ENCODE measurements around the gene RIMKLA. TPM values are rescaled to one million over a fixed set of nuclear protein-coding genes. Genes with fewer than 3 reads are reported as not detected.
A peak's percentile ranks its signal among the peaks of the same experiment; 100 is the strongest.

Gene RIMKLA
- total RNA-seq (1 to 10 TPM; 1.0 to 1.2 (median 1.1) TPM), polyA plus RNA-seq (under 1 TPM; 0.12 to 0.70 (median 0.30) TPM)
- long read RNA-seq, donor 1, full-length matches to known transcripts = 1 of 1 reads
- long read RNA-seq, donor 1, partial matches to known transcripts = 0 of 1 reads
- long read RNA-seq, donor 1, other reads (novel, unspliced or antisense) = 0 of 1 reads
- long read RNA-seq, donor 2, full-length matches to known transcripts = 2 of 4 reads
- long read RNA-seq, donor 2, partial matches to known transcripts = 0 of 4 reads
- long read RNA-seq, donor 2, other reads (novel, unspliced or antisense) = 2 of 4 reads

- WGBS, 3 donors = 0% methylated on average over 66 to 101 of the region's 101 CpGs
- Histone ChIP-seq H3K4me1 (no peaks in the 10 kb centered on the region), H3K27me3 (ENCODE audit: insufficient read depth in 3 of 3, low read length in 2 of 3) (peaks cover 0 to 31% (median 6%) of the 10 kb centered on the region in 3 donors), H3K36me3 (ENCODE audit: insufficient read depth in 1 of 2, low read depth in 1 of 2) (no peaks in the 10 kb centered on the region), H3K9me3 (no peaks in the 10 kb centered on the region), H3K4me3 (peak within 1 kb of the TSS; percentile 71), H3K27ac (no peak within 1 kb of the TSS)
- no peak for TF ChIP-seq CTCF (IDR thresholded peaks at IDR 0.05)
- intact Hi-C loops (cut with DNase I) = no loop called here
- ATAC-seq (peak; percentile 93 to 98 (median 95)), DNase-seq (peak; percentile 57 to 73)
Observed at GRCh38 chr1:42380586-42381279, at the start of gene RIMKLA. Gene RIMKLA (plus strand): TSS chr1:42380792. CDS start chr1:42380935, 143 bp downstream.

GRCh38 chr1:42332877-42333276 is 47.7 kb upstream of the RIMKLA start:
- DNase-seq (no peak), ATAC-seq (no peak)
- H3K9me3 ChIP-seq = no peaks in the 10 kb centered on the region
- no peaks in the 10 kb centered on the region for H3K36me3 ChIP-seq (ENCODE audit: insufficient read depth in 1 of 2, low read depth in 1 of 2)
- H3K4me3 ChIP-seq = peak overlapping the region; percentile 97
- H3K27me3 ChIP-seq (ENCODE audit: insufficient read depth in 3 of 3, low read length in 2 of 3) = no peaks in the 10 kb centered on the region
- intact Hi-C loops (cut with DNase I) = loop anchor here in 1 of 2 donors (10.0 kb wide), 1 partner anchor 158 kb away; no protein-coding TSS in a partner anchor
- H3K27ac ChIP-seq = peak overlapping the region; percentile 98
- peaks cover 49% of the 10 kb centered on the region for H3K4me1 ChIP-seq
- TF ChIP-seq CTCF (IDR thresholded peaks at IDR 0.05) = no peak
- 64 to 74% (median 65%) methylated on average over 6 of the region's 6 CpGs for WGBS, 3 donors

- Histone ChIP-seq H3K27ac (peak overlapping the region; percentile 98), H3K27me3 (ENCODE audit: insufficient read depth in 3 of 3, low read length in 2 of 3) (no peaks in the 10 kb centered on the region), H3K36me3 (ENCODE audit: insufficient read depth in 1 of 2, low read depth in 1 of 2) (no peaks in the 10 kb centered on the region), H3K4me3 (peak overlapping the region; percentile 97), H3K4me1 (peaks cover 49% of the 10 kb centered on the region), H3K9me3 (no peaks in the 10 kb centered on the region)
- DNase-seq = no peak
- no peak for TF ChIP-seq CTCF (IDR thresholded peaks at IDR 0.05)
- intact Hi-C loops (cut with DNase I) = loop anchor here (2.0 to 10.0 kb wide), 2 partner anchors 123 to 159 kb away; partner anchors contain the start of genes PPCS (in 1 of the 2) and ZMYND12 (in 1 of the 2)
- ATAC-seq = no peak
- WGBS, 3 donors = 2 to 6% (median 3%) methylated on average over 6 of the region's 6 CpGs
Observed at GRCh38 chr1:42333662-42334239, 46.8 kb upstream of the RIMKLA start.

- Histone ChIP-seq H3K4me3 (peak overlapping the region; percentile 97), H3K27me3 (ENCODE audit: insufficient read depth in 3 of 3, low read length in 2 of 3) (no peaks in the 10 kb centered on the region), H3K36me3 (ENCODE audit: insufficient read depth in 1 of 2, low read depth in 1 of 2) (no peaks in the 10 kb centered on the region), H3K4me1 (peaks cover 43% of the 10 kb centered on the region), H3K27ac (peak overlapping the region; percentile 98), H3K9me3 (no peaks in the 10 kb centered on the region)
- intact Hi-C loops (cut with DNase I) = loop anchor here (2.0 to 10.0 kb wide), 3 partner anchors 122 to 162 kb away; partner anchors contain the start of genes PPCS (in 1 of the 2) and ZMYND12 (in 1 of the 2)
- DNase-seq (peak; percentile 55 to 76), ATAC-seq (peak; percentile 64 to 77 (median 69))
- no peak for TF ChIP-seq CTCF (IDR thresholded peaks at IDR 0.05)
- WGBS, 3 donors = 0% methylated on average over 33 to 54 of the region's 58 CpGs
Observed at GRCh38 chr1:42334240-42335049, 46.1 kb upstream of the RIMKLA start.

Measured in psoas muscle (tissue), 8 donors.